ENCODE results near the gene COLQ. TPM values are rescaled to one million over a fixed set of nuclear protein-coding genes. Genes with fewer than 3 reads are reported as not detected.
A peak's percentile ranks its signal among the peaks of the same experiment; 100 is the strongest.

Gene COLQ
- total RNA-seq, 3 donors from 2014 or later: 1.1 to 3.0 (median 1.5) TPM

DNA sequence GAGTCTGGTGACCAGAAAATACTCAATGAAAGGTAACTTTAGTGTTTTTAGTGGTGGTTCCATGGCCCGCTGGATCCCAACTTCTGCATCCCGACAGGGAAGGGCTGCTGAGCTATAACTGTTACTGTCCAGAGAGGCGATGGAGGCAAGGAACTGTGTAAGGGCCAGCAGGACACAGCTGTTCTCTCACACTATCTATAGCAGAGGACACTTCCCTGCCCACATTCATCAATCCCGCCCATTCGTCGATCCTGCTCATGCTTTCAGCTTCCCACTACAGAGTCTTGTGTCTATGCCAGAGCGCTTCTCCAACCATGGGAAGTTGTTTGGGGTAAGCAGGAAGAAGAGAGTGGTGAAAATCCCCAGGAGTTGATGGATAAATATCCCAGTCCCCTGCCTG is 8.4 kb downstream of the COLQ start:
- Histone ChIP-seq H3K9me3 (no peaks in the 10 kb centered on the region), H3K4me3 (no peak overlapping the region), H3K4me1 (ENCODE audit: low read depth) (no peaks in the 10 kb centered on the region), H3K36me3 (ENCODE audit: low read depth) (no peaks in the 10 kb centered on the region)
- intact Hi-C loops (cut with DNase I, micrococcal nuclease): no loop called here
- no peak for ATAC-seq
- DNase-seq: no peak
- TF ChIP-seq, protein P1, sequence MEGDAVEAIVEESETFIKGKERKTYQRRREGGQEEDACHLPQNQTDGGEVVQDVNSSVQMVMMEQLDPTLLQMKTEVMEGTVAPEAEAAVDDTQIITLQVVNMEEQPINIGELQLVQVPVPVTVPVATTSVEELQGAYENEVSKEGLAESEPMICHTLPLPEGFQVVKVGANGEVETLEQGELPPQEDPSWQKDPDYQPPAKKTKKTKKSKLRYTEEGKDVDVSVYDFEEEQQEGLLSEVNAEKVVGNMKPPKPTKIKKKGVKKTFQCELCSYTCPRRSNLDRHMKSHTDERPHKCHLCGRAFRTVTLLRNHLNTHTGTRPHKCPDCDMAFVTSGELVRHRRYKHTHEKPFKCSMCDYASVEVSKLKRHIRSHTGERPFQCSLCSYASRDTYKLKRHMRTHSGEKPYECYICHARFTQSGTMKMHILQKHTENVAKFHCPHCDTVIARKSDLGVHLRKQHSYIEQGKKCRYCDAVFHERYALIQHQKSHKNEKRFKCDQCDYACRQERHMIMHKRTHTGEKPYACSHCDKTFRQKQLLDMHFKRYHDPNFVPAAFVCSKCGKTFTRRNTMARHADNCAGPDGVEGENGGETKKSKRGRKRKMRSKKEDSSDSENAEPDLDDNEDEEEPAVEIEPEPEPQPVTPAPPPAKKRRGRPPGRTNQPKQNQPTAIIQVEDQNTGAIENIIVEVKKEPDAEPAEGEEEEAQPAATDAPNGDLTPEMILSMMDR (IDR thresholded peaks at IDR 0.05): no peak

- no peak overlapping the region for H3K4me3 ChIP-seq
- intact Hi-C loops (cut with DNase I, micrococcal nuclease): no loop called here
- H3K36me3 ChIP-seq (ENCODE audit: low read depth): no peaks in the 10 kb centered on the region
- H3K9me3 ChIP-seq: no peaks in the 10 kb centered on the region
- peak in 1 of 3 donors; percentile 21 for DNase-seq
- no peaks in the 10 kb centered on the region for H3K4me1 ChIP-seq (ENCODE audit: low read depth)
- TF ChIP-seq, protein P1 (IDR thresholded peaks at IDR 0.05): no peak
- peak; percentile 18 for ATAC-seq
Observed at GRCh38 chr3:15512166-15512565, 9.3 kb downstream of the COLQ start.

- Histone ChIP-seq H3K9me3 (no peaks in the 10 kb centered on the region), H3K36me3 (ENCODE audit: low read depth) (no peaks in the 10 kb centered on the region), H3K4me1 (ENCODE audit: low read depth) (no peaks in the 10 kb centered on the region), H3K4me3 (no peak overlapping the region)
- ATAC-seq (no peak), DNase-seq (no peak)
- intact Hi-C loops (cut with DNase I, micrococcal nuclease): no loop called here
- TF ChIP-seq, protein P1 (IDR thresholded peaks at IDR 0.05): no peak
Observed at GRCh38 chr3:15511156-15511555, 10.3 kb downstream of the COLQ start.

DNA sequence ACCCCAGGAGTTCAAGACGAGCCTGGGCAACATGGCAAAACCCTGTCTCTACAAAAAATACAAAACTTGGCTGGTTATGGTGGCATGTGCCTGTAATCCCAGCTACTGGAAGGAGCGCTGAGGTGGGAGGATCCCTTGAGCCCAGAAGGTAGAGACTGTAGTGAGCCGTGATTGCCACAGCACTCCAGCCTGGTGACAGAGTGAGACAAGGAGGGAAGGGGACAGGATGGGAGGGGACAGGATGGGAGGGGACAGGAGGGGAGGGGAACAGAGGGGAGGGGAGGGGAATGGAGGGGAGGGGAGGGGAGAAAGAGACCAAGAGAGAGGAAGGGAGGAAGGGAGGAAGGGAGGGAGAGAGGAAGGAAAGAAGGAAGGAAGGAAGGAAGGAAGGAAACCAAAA is 11.0 kb downstream of the COLQ start:
- Histone ChIP-seq H3K4me1 (ENCODE audit: low read depth) (no peaks in the 10 kb centered on the region), H3K9me3 (no peaks in the 10 kb centered on the region), H3K4me3 (no peak overlapping the region), H3K36me3 (ENCODE audit: low read depth) (no peaks in the 10 kb centered on the region)
- ATAC-seq (no peak), DNase-seq (no peak)
- intact Hi-C loops (cut with DNase I, micrococcal nuclease): no loop called here
- TF ChIP-seq, protein P1 (IDR thresholded peaks at IDR 0.05): no peak

- Histone ChIP-seq H3K4me1 (ENCODE audit: low read depth) (no peaks in the 10 kb centered on the region), H3K9me3 (no peaks in the 10 kb centered on the region), H3K4me3 (no peak overlapping the region), H3K36me3 (ENCODE audit: low read depth) (no peaks in the 10 kb centered on the region)
- DNase-seq (no peak), ATAC-seq (no peak)
- intact Hi-C loops (cut with DNase I, micrococcal nuclease): no loop called here
- TF ChIP-seq, protein P1 (IDR thresholded peaks at IDR 0.05): no peak
Observed at GRCh38 chr3:15506571-15506970, 14.9 kb downstream of the COLQ start.

Data from mucosa of descending colon (tissue), 3 donors.